Measurements from ENCODE around the gene ROBO2.

GRCh38 chr3:77279276-77279675, 239.4 kb downstream of the ROBO2 start:
- no peak for TF ChIP-seq CTCF (conservative IDR thresholded peaks at IDR 0.05 in 1 of 2, IDR thresholded peaks at IDR 0.05 in 1 of 2; ENCODE audit: extremely low read depth in 1 of 2, insufficient read depth in 1 of 2, low read depth in 1 of 2, low read length in 2 of 2)
- TF ChIP-seq EZH2 (IDR thresholded peaks at IDR 0.05; ENCODE audit: borderline replicate concordance, low read length), result no peak
